Ishikawa (cell line): ENCODE data around the gene PRDM2.

Source experiments
- CEBPB ChIP-seq: IDR thresholded peaks from 2 replicates; pipeline ENCODE4 v1.6.1; 2012
- CREB1 ChIP-seq: IDR thresholded peaks from 2 replicates; pipeline ENCODE4 v1.6.1; 2012; ENCODE audit warnings: low read depth
- EGR1 ChIP-seq: IDR thresholded peaks from 2 replicates; pipeline ENCODE4 v1.6.1; 2012
- EP300 ChIP-seq: IDR thresholded peaks from 2 replicates; pipeline ENCODE4 v1.6.1; 2012; ENCODE audit warnings: borderline replicate concordance
- FOXM1 ChIP-seq: IDR thresholded peaks from 2 replicates; pipeline ENCODE4 v1.6.1; 2012; ENCODE audit warnings: low read depth, borderline replicate concordance
- MAX ChIP-seq: IDR thresholded peaks from 2 replicates; pipeline ENCODE4 v1.6.1; 2012
- NFIC ChIP-seq: IDR thresholded peaks from 2 replicates; pipeline ENCODE4 v1.6.1; 2012
- RAD21 ChIP-seq: IDR thresholded peaks from 2 replicates; pipeline ENCODE4 v1.6.1; 2012; ENCODE audit warnings: low read depth
- REST ChIP-seq: IDR thresholded peaks from 2 replicates; pipeline ENCODE4 v1.6.1; 2012; ENCODE audit warnings: low read depth, mild to moderate bottlenecking
- TAF1 ChIP-seq: IDR thresholded peaks from 2 replicates; pipeline ENCODE4 v1.6.1; 2012; ENCODE audit warnings: low read depth, mild to moderate bottlenecking
- TCF12 ChIP-seq: IDR thresholded peaks from 2 replicates; pipeline ENCODE4 v1.6.1; 2012; ENCODE audit warnings: low read depth
- TEAD4 ChIP-seq: IDR thresholded peaks from 2 replicates; pipeline ENCODE4 v1.6.1; 2012
- USF1 ChIP-seq: IDR thresholded peaks from 2 replicates; pipeline ENCODE4 v1.6.1; 2012
- YY1 ChIP-seq: IDR thresholded peaks from 2 replicates; pipeline ENCODE4 v1.6.1; 2012; ENCODE audit warnings: low read depth
- ZBTB7A ChIP-seq: IDR thresholded peaks from 2 replicates; pipeline ENCODE4 v1.6.1; 2012; ENCODE audit warnings: low read depth

The PRDM2 gene

GRCh38 chr1:13807209-13807608 is 107.2 kb downstream of the PRDM2 start:
- TF ChIP-seq RAD21 (peak; percentile 59), TAF1 (no peak)

- TF ChIP-seq EGR1 (no peak), TAF1 (no peak), TEAD4 (no peak), TCF12 (no peak), REST (no peak), RAD21 (no peak), MAX (no peak), YY1 (no peak), FOXM1 (no peak), CREB1 (no peak), ZBTB7A (no peak), EP300 (no peak), USF1 (no peak), NFIC (no peak)
Observed at GRCh38 chr1:13808729-13809131, 108.7 kb downstream of the PRDM2 start.

- TF ChIP-seq REST (no peak), TAF1 (no peak), USF1 (no peak), RAD21 (peak; percentile 14; the same call in 1 of the 2 replicates)
Observed at GRCh38 chr1:13809461-13810159, 109.6 kb downstream of the PRDM2 start.

- no peak for TF ChIP-seq CEBPB
- TF ChIP-seq EP300 = no peak
- TF ChIP-seq YY1 = no peak
Observed at GRCh38 chr1:13812456-13813397, 112.7 kb downstream of the PRDM2 start.

- TF ChIP-seq FOXM1 (no peak), CEBPB (no peak), CREB1 (no peak), YY1 (no peak), USF1 (no peak), EP300 (no peak), MAX (no peak), RAD21 (no peak), TCF12 (no peak), NFIC (no peak)
Observed at GRCh38 chr1:13813398-13814012, 113.5 kb downstream of the PRDM2 start.

- TF ChIP-seq MAX = no peak
- no peak for TF ChIP-seq NFIC
- TF ChIP-seq TCF12 = no peak
- no peak for TF ChIP-seq USF1
- no peak for TF ChIP-seq FOXM1
- no peak for TF ChIP-seq REST
Observed at GRCh38 chr1:13814131-13814530, 114.1 kb downstream of the PRDM2 start.
